Esophagus squamous epithelium (tissue), 5 donors: ENCODE results near the gene COL8A2. TPM values are rescaled to one million over a fixed set of nuclear protein-coding genes. Genes with fewer than 3 reads are reported as not detected.

Source experiments
- DNase-seq: peaks from one replicate; lab custom pipeline; 2025; lab: John Stamatoyannopoulos, UW
- H3K27ac ChIP-seq, 4 donors: fragments of 200-600 bp; sonication (generic); one replicate each; pipeline ENCODE4 v1.5.1; 2016 to 2019; ENCODE audit warnings: mild to moderate bottlenecking in 1 of 4
- H3K27me3 ChIP-seq, 4 donors: fragments of 200-600 bp; sonication (generic); 1 replicate in 3 of 4; 2 replicates in 1 of 4; pipeline versions ENCODE4 v1.5.1 to v1.6.0; 2017 to 2021; ENCODE audit warnings: antibody characterized with exemption in 1 of 4
- H3K36me3 ChIP-seq, 3 donors: fragments of 200-600 bp; sonication (generic); one replicate each; pipeline ENCODE4 v1.5.1; 2016 to 2019
- H3K4me1 ChIP-seq, 3 donors: fragments of 200-600 bp; sonication (generic); one replicate each; pipeline ENCODE4 v1.5.1; 2017 to 2019
- H3K4me3 ChIP-seq, 4 donors: fragments of 200-600 bp; sonication (generic); 1 replicate in 3 of 4; 2 replicates in 1 of 4; pipeline ENCODE4 v1.5.1; 2016 to 2019; ENCODE audit warnings: mild to moderate bottlenecking in 2 of 4, moderate library complexity in 1 of 4
- H3K9me3 ChIP-seq, 3 donors: fragments of 200-600 bp; sonication (generic); one replicate each; pipeline ENCODE4 v1.5.1; 2016 to 2019
- CTCF ChIP-seq, 6 experiments: fragments of 450-650 bp in 4 of 6; fragments of 200-600 bp in 2 of 6; sonication (generic) in 2 of 6; IDR thresholded peaks; one replicate each; pipeline ENCODE4 v1.5.1; 2016 to 2019; ENCODE audit warnings: antibody characterized with exemption in 6 of 6, mild to moderate bottlenecking in 4 of 6, moderate library complexity in 4 of 6
- POLR2A ChIP-seq, 4 donors: fragments of 450-650 bp; IDR thresholded peaks; one replicate each; pipeline ENCODE4 v1.6.1; 2017; ENCODE audit warnings: antibody characterized with exemption in 4 of 4, mild to moderate bottlenecking in 4 of 4, moderate library complexity in 3 of 4
- WGBS, 2 donors: methylation state at CpG; one replicate each; pipeline ENCODE4 v1.1.5; 2018; 5-methylcytosine and 5-hydroxymethylcytosine counted together
- intact Hi-C: fragments of 100-400 bp; cut with DNase I; formaldehyde crosslinking; loops from one replicate; pipeline ENCODE4 v1.15.0; 2022
- total RNA-seq, 4 donors: library from RNA; depleted of rRNA; stranded (reverse); fragments of >200 nt; gene quantifications; one replicate each; pipeline ENCODE4 v1.1.0, GENCODE V29; 2016
- donor health status: DM: yes; HTN: yes; CAD: no.

COL8A2 gene
- total RNA-seq, 4 donors from 2014 or later, result 4.0 to 7.4 (median 5.1) TPM

- 0 to 2% methylated on average over 3 to 6 of the region's 9 CpGs for WGBS, 2 donors
- H3K9me3 ChIP-seq, result no peaks in the 10 kb centered on the region
- intact Hi-C loops, result no loop called here
- peak overlapping the region; percentile 95 to 100 (median 98) for H3K27ac ChIP-seq
- no peaks in the 10 kb centered on the region for H3K27me3 ChIP-seq
- peak overlapping the region; percentile 86 to 100 (median 96) for H3K4me3 ChIP-seq
- H3K36me3 ChIP-seq, result peaks cover 0 to 5% (median 0%) of the 10 kb centered on the region in 3 donors
- TF ChIP-seq POLR2A (IDR thresholded peaks at IDR 0.05), result no peak
- no peak for TF ChIP-seq CTCF (IDR thresholded peaks at IDR 0.05)
- no peak for DNase-seq
- H3K4me1 ChIP-seq, result peaks cover 52 to 76% (median 58%) of the 10 kb centered on the region in 3 donors
Measured at GRCh38 chr1:36157115-36157903, 32.3 kb upstream of the COL8A2 start.

GRCh38 chr1:36156329-36157114 lies 31.5 kb upstream of the COL8A2 start:
- intact Hi-C loops, result no loop called here
- TF ChIP-seq POLR2A (IDR thresholded peaks at IDR 0.05), result peak in 1 of 4 donors; percentile 30
- TF ChIP-seq CTCF (IDR thresholded peaks at IDR 0.05), result no peak
- 0 to 8% methylated on average over 2 to 16 of the region's 69 CpGs for WGBS, 2 donors
- peaks cover 51 to 76% (median 58%) of the 10 kb centered on the region in 3 donors for H3K4me1 ChIP-seq
- H3K4me3 ChIP-seq, result peak overlapping the region; percentile 86 to 100 (median 96)
- peak overlapping the region; percentile 95 to 100 (median 98) for H3K27ac ChIP-seq
- H3K36me3 ChIP-seq, result peaks cover 0 to 5% (median 0%) of the 10 kb centered on the region in 3 donors
- no peaks in the 10 kb centered on the region for H3K27me3 ChIP-seq
- no peak for DNase-seq
- H3K9me3 ChIP-seq, result no peaks in the 10 kb centered on the region

- no peaks in the 10 kb centered on the region for H3K27me3 ChIP-seq
- intact Hi-C loops, result no loop called here
- H3K4me1 ChIP-seq, result peaks cover 49 to 76% (median 56%) of the 10 kb centered on the region in 3 donors
- DNase-seq, result peak; percentile 42
- H3K36me3 ChIP-seq, result peaks cover 0 to 5% (median 0%) of the 10 kb centered on the region in 3 donors
- 0% methylated on average over 4 to 9 of the region's 88 CpGs for WGBS, 2 donors
- H3K9me3 ChIP-seq, result no peaks in the 10 kb centered on the region
- H3K27ac ChIP-seq, result peak within 1 kb of the TSS; percentile 95 to 100 (median 98)
- H3K4me3 ChIP-seq, result peak within 1 kb of the TSS; percentile 86 to 100 (median 96)
- TF ChIP-seq CTCF (IDR thresholded peaks at IDR 0.05) (no peak), POLR2A (IDR thresholded peaks at IDR 0.05) (peak; percentile 16 to 95 (median 71))
Measured at GRCh38 chr1:36155408-36156328, 30.6 kb upstream of the COL8A2 start, which contains the start of gene MAP7D1. TSS of gene MAP7D1 (plus strand) at chr1:36156160. CDS start at chr1:36156418, 258 bp downstream.

GRCh38 chr1:36154765-36155407 lies 29.9 kb upstream of the COL8A2 start:
- peak overlapping the region; percentile 86 to 100 (median 96) for H3K4me3 ChIP-seq
- peaks cover 0 to 3% (median 0%) of the 10 kb centered on the region in 3 donors for H3K36me3 ChIP-seq
- no peak for DNase-seq
- 62 to 94% methylated on average over 2 to 3 of the region's 6 CpGs for WGBS, 2 donors
- no peak for TF ChIP-seq POLR2A (IDR thresholded peaks at IDR 0.05)
- TF ChIP-seq CTCF (IDR thresholded peaks at IDR 0.05), result no peak
- no peaks in the 10 kb centered on the region for H3K9me3 ChIP-seq
- peak overlapping the region; percentile 95 to 100 (median 98) for H3K27ac ChIP-seq
- peaks cover 50 to 76% (median 56%) of the 10 kb centered on the region in 3 donors for H3K4me1 ChIP-seq
- intact Hi-C loops, result no loop called here
- H3K27me3 ChIP-seq, result no peaks in the 10 kb centered on the region
